Lung (tissue), 12 donors: ENCODE measurements around the gene PHF21B. TPM values are rescaled to one million over a fixed set of nuclear protein-coding genes. Genes with fewer than 3 reads are reported as not detected.

Experiments
- ATAC-seq: fragments of 200-7000 bp; cut with Tn5 transposase; one replicate; pipeline ENCODE4 v1.9.1; 2020; ENCODE audit warnings: moderate number of reproducible peaks; ENCODE audit not compliant: insufficient read depth, low FRiP score
- DNase-seq, 3 donors: peaks; one replicate each; pipeline ENCODE4 v3.0.0-alpha.2; 2013 to 2017
- H3K27ac ChIP-seq, 2 donors: one replicate each; pipeline ENCODE4 v1.5.1; 2013; ENCODE audit warnings: mild to moderate bottlenecking in 2 of 2, moderate library complexity in 2 of 2, control low read depth in 1 of 2, inconsistent platforms in 1 of 2, low read depth in 1 of 2, low read length in 1 of 2
- H3K27me3 ChIP-seq, 3 donors: one replicate each; pipeline ENCODE4 v1.5.1; 2013; ENCODE audit warnings: low read length in 2 of 3; ENCODE audit not compliant: control insufficient read depth in 3 of 3, insufficient read depth in 3 of 3
- H3K36me3 ChIP-seq, 4 donors: one replicate each; pipeline ENCODE4 v1.5.1; 2013; ENCODE audit warnings: low read length in 4 of 4, mild to moderate bottlenecking in 1 of 4, moderate library complexity in 1 of 4; ENCODE audit not compliant: control insufficient read depth in 4 of 4, insufficient read depth in 4 of 4
- H3K4me1 ChIP-seq, 5 donors: one replicate each; pipeline ENCODE4 v1.5.1; 2013; ENCODE audit warnings: low read length in 5 of 5, mild to moderate bottlenecking in 2 of 5, moderate library complexity in 1 of 5; ENCODE audit not compliant: control insufficient read depth in 5 of 5, insufficient read depth in 5 of 5
- H3K4me3 ChIP-seq: one replicate; pipeline ENCODE4 v1.5.1; 2013; ENCODE audit warnings: mild to moderate bottlenecking, control low read depth, moderate library complexity
- H3K9ac ChIP-seq, 2 donors: one replicate each; pipeline ENCODE4 v1.5.1; 2013; ENCODE audit warnings: low read length in 2 of 2, control low read depth in 1 of 2; ENCODE audit not compliant: insufficient read depth in 1 of 2
- H3K9me3 ChIP-seq, 4 donors: one replicate each; pipeline ENCODE4 v1.5.1; 2013; ENCODE audit warnings: low read length in 3 of 4, mild to moderate bottlenecking in 1 of 4, moderate library complexity in 1 of 4; ENCODE audit not compliant: control insufficient read depth in 4 of 4, insufficient read depth in 3 of 4
- CTCF ChIP-seq: IDR thresholded peaks from 2 replicates; pipeline ENCODE4 v1.5.1; 2012; ENCODE audit warnings: mild to moderate bottlenecking; ENCODE audit errors: control extremely low read depth, extremely low read depth
- WGBS, 2 donors: extraction: QIAGEN DNeasy Blood & Tissue Kit; methylation state at CpG; one replicate each; pipeline ENCODE4 v1.1.7; 2013; 5-methylcytosine and 5-hydroxymethylcytosine counted together
- polyA plus RNA-seq, 2 donors: library from polyadenylated mRNA; stranded (reverse); fragments of 200-250 nt; gene quantifications; one replicate each; pipeline ENCODE4 v1.2.1, GENCODE V29; 2013
- total RNA-seq, 2 donors: library from RNA; depleted of rRNA in 1 of 2; stranded (reverse); fragments of >200 nt in 1 of 2; gene quantifications; one replicate each; pipeline ENCODE4 v1.2.1, GENCODE V29; 2014 to 2021
- donor health status: control.
- donor health status: control.
- donor health status: Bipolar disorder and iron deficiency.
- donor health status: healthy.
- donor health status: DM: yes; HTN: yes; CAD: no.

Gene PHF21B
- total and polyA plus RNA-seq, 4 donors: 0.03 to 0.43 (median 0.26) TPM

GRCh38 chr22:44880610-44881290 lies 129.1 kb downstream of the PHF21B start:
- DNase-seq (no peak), ATAC-seq (no peak)
- Histone ChIP-seq H3K36me3 (no peaks in the 10 kb centered on the region), H3K27me3 (no peaks in the 10 kb centered on the region), H3K4me1 (no peaks in the 10 kb centered on the region), H3K4me3 (no peak overlapping the region), H3K27ac (no peak overlapping the region), H3K9ac (no peak overlapping the region), H3K9me3 (peaks cover 0 to 5% (median 0%) of the 10 kb centered on the region in 4 donors)
- TF ChIP-seq CTCF: no peak
- 89 to 91% methylated on average over 19 of the region's 19 CpGs for WGBS, 2 donors

DNA sequence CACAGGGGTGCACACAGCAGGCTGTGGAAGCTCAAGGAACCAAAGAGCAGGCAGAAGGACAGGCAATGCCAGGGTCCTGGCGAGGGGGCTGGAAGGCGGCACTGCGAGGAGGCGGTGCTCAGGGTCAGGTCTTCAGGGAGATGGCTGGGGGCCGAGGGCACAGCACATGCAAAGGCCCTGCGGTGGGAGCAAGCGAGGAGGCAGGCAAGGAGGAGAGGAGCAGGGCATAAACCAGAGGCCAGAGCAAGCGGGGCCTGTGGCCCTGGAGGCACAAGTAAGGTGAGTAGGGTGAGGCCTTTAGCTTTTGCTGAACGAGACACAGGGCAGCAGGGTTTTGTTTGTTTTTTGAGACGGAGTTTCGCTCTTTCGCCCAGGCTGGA lies 130.5 kb downstream of the PHF21B start:
- H3K4me1 ChIP-seq: no peaks in the 10 kb centered on the region
- DNase-seq: no peak

GRCh38 chr22:44878483-44879300 lies 131.1 kb downstream of the PHF21B start:
- no peak for TF ChIP-seq CTCF
- no peaks in the 10 kb centered on the region for H3K4me1 ChIP-seq
- 84 to 91% methylated on average over 14 of the region's 14 CpGs for WGBS, 2 donors
- no peaks in the 10 kb centered on the region for H3K27me3 ChIP-seq
- ATAC-seq (no peak), DNase-seq (no peak)
- H3K4me3 ChIP-seq: no peak overlapping the region
- no peak overlapping the region for H3K27ac ChIP-seq
- H3K36me3 ChIP-seq: no peaks in the 10 kb centered on the region
- H3K9ac ChIP-seq: no peak overlapping the region
- H3K9me3 ChIP-seq: peaks cover 0 to 5% (median 0%) of the 10 kb centered on the region in 4 donors

More for the DNA sequence above, 130.5 kb downstream of the PHF21B start:
- 88 to 92% methylated on average over 12 of the region's 12 CpGs for WGBS, 2 donors
- H3K9ac ChIP-seq: no peak overlapping the region
- no peaks in the 10 kb centered on the region for H3K36me3 ChIP-seq
- H3K27me3 ChIP-seq: no peaks in the 10 kb centered on the region
- H3K27ac ChIP-seq: no peak overlapping the region
- peaks cover 0 to 5% (median 0%) of the 10 kb centered on the region in 4 donors for H3K9me3 ChIP-seq
- ATAC-seq: no peak
- TF ChIP-seq CTCF: no peak
- H3K4me3 ChIP-seq: no peak overlapping the region
